ENCODE measurements around the gene MACROD2.
A peak's percentile ranks its signal among the peaks of the same experiment; 100 is the strongest.

MACROD2 gene

DNA sequence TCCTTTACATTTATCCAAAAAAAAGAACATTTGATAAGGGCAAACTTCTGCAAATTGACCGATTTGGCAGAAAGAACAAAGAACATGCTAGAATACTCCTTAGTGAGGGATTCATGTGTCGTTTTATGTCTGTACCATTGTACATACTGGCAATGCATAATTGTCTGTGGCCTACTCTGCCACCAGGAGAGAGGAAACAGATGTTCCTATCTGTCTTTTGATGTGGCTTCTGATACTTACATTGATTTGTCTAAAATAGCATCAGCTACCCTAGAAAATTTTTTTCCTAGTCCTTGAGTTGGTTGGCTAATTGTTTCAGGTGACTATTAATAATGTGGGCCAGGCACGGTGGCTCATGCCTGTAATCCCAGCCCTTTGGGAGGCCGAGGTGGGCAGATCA lies 1923.8 kb downstream of the MACROD2 start:
- no peak for DNase-seq

GRCh38 chr20:15921930-15922329 lies 1926.6 kb downstream of the MACROD2 start:
- DNase-seq = no peak

DNA sequence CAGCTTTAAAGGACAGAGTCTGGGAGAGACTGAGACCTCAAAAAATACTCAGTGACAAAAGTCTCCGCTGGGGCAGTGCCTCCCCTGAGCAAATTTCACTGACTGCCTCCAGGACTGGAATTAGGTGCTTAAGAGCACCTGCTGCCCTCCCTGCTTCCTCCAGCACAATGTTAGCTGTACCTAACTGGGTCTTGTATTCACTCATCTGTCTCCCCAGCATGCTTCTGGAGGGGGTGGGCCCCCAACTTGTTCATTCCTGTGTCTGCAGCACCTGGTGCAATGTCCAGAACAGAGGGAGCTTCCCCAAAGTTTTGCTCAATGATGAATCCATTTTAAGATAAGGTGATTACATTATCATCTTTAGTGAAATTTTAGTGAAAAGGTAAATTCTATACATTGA lies 1927.2 kb downstream of the MACROD2 start:
- DNase-seq = no peak

DNA sequence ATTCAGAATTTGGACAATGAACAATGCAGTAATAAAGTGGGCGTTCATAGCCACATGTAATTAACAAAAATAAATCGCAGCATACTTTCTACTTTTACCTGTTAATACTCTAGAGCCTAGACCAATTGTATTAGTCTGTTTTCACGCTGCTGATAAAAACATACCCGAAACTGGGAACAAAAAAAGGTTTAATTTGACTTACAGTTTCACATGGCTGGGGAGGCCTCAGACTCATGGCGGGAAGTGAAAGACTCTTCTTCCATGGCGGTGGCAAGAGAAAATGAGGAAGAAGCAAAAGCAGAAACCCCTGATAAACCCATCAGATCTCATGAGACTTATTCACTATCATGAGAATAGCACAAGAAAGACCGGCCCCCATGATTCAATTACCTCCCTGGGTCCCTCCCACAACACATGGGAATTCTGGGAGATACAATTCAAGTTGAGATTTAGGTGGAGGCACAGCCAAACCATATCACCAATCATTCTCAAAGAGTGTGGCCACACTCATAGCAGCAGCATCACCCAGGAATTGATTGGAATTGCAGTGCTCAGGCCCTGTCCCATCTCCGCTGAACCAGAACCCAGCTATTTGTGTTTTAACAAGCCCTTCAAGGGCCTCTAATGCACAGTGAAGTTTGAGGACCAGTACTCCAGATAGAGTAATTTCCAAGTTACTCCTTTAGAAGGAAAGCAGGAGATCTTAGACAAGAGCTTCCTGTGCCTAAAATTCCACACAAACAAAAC lies 1927.9 kb downstream of the MACROD2 start:
- DNase-seq = no peak

DNA sequence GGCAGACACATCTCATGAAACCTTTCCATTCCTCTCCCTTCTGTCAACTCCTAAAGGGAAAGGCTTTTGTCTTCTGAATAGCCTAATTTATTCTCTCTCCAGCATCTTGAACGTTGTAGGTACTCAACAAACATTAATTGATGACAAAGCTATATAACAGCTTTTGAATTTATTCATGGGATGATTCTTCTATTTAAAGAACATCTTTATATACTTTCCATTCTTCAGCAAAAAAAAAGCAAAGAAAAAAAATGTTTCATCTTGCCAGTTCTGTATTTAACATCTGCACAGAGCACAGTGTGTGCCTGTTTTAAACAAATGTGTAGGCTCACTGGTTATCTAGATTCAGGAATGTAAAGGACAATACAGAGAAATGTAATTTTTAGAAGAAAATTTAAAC lies 1929.2 kb downstream of the MACROD2 start:
- no peak for DNase-seq

DNA sequence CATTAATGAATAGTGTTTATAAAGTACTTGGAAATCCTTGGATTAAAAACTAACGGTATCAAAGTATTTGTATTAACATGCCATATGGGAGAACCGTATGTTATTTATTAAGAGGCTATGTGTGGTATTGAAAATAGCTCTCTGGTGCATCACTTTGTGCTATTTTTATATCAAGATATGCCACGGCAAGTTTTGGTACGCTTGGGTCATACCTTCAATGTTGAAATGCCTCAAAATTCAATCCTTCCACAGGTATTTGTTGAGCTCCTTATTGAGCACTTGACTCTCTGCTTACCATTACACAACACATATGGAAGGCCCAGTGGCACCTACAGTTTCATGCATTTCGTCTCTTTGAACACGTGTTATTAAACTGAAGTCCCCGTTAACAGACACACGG lies 1930.1 kb downstream of the MACROD2 start:
- peak; percentile 11 for DNase-seq

- DNase-seq = no peak
Observed at GRCh38 chr20:15927893-15928650, 1932.8 kb downstream of the MACROD2 start.

GRCh38 chr20:15928946-15929345 lies 1933.6 kb downstream of the MACROD2 start:
- DNase-seq = no peak

DNA sequence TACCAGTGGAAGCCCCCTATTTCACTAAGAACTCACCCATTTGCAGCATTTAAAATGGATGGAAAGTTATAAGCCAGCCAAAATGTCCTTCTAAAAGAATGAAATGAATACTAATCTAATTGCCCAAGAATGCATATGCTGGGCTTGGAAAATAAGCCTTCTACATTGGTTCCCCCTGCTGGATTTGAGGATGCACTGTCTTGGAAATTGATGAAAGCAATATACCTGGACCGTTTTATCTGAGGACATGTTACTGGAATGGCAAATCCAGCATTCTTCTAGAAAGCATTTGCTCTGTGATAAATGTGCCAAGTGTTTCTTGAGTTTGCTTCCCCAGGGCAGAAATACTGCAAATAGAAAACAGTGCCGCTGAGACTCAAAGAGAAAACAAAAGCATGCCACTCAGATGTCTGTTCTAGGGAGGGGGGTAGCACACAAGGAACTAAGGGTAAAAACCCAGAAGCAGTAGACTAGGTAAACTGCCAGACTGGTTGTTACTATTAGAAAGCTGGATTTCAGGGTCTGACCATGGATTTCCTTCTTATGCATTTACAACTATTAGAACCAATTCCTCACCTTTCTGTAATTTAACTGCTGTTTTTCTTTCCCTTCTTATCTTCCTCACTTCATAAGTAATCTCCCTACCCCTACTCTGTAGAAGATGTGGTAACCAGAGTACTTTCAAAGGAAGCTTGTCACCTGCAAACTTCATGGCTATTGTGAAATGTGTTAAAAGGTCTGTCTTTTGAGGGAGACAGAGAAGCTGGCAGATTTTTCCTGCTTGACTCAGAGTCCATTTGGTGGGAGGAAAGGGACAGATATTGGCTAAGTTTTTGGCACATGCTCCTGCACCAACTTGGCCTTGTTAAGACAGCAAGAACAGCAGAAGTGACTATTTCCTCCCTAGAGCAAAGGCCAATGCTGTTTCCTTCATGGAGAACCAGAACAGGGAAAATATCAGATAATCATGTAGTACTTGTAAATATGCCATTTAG lies 1935.3 kb downstream of the MACROD2 start:
- DNase-seq = no peak

GRCh38 chr20:15931897-15932296 lies 1936.6 kb downstream of the MACROD2 start:
- DNase-seq = no peak

GRCh38 chr20:15937179-15937578 lies 1941.9 kb downstream of the MACROD2 start:
- DNase-seq = no peak

- DNase-seq = no peak
Observed at GRCh38 chr20:15938847-15939246, 1943.5 kb downstream of the MACROD2 start.

GRCh38 chr20:15940127-15940526 lies 1944.8 kb downstream of the MACROD2 start:
- no peak for DNase-seq

- DNase-seq = peak; percentile 71
Observed at GRCh38 chr20:15942130-15942529, 1946.8 kb downstream of the MACROD2 start.

DNA sequence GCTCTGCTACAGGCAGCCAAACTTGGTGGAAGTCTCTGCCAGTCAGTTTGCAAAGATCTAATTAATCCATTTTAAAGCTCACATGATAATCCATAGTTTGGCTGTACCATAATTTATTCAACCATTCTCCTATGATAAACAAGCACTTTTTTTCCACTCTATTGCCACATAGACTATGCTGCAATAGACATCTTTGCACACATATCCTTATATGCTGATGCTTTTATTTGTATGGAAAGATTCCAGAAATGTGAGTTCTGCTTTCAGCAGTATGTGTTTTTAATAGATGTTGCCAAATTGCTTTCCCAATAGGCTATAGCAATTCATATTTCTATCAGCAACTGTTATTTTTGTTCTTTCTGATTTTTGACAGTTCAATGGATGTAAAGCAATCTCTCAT lies 1950.0 kb downstream of the MACROD2 start:
- no peak for DNase-seq

DNA sequence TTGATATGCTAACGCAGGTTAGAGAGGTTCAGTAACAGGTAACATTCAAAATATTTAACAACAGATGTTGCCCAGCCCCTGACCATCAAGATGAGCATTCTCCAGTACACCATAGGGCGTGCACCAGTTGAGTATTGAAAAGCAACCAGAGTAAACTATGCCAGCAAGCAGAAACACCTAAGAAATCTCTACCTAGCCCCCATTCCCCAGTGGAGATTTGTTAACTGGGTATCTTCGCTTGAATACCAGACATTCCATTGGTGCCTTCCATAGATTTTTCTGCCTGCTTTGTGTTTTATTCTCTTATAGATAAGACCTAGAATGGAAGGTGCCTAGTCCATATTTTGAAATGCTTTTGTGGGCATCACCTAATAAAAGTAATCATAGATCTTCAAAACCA lies 1954.1 kb downstream of the MACROD2 start:
- no peak for DNase-seq

DNA sequence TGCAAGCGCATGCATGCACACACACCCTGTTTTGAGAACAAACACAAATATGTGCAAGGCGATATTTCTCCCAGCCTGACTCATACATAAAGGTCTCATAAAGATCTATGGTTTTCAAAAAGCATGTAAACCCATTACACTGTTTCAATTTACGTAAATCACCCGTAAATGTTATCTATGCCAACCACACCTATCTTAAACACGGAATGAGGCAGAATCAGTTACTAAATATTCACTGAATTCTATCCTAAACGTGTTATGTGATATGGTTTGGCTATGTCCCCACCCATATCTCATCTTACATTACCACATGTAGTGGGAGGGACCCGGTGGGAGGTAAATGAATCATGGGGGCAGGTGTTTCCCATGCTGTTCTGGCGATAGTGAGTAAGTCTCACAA lies 1956.3 kb downstream of the MACROD2 start:
- no peak for DNase-seq

- no peak for DNase-seq
Observed at GRCh38 chr20:15958142-15958541, 1962.8 kb downstream of the MACROD2 start.

GRCh38 chr20:15965165-15965564 lies 1969.8 kb downstream of the MACROD2 start:
- DNase-seq = no peak

- no peak for DNase-seq
Observed at GRCh38 chr20:15967334-15967733, 1972.0 kb downstream of the MACROD2 start.

DNA sequence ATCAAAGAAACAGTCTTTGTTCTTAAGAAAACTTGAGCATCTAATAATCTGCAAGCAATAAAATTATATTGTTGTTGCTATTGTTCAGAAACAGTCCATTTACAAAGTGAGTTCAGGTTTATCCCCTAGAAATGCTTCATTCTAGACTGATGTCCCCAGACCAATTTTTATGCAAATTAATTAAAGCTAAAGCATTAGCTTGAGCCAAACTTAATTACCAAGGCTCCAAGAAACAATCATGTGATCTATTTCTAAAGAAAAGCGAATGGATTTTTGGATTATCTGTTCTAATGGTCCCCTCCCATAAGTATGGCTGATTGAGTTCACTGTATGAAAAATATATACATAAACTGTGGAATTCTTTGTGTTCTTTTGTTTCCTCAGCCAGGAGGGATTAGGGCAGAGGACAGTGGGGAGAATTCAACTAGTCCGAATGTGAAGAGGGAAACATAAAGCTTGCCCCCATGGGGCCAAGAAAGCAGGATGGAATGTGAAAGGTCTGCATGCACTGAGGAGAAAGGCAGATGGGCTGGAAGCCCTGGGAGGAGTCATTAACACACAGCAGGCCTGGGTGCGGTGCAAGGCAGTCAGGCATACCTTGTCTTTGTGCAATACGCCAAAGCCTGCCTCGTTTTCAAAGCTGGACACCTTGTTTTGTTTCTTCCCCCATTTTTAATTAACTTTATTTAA lies 1980.9 kb downstream of the MACROD2 start:
- DNase-seq = peak; percentile 38

DNA sequence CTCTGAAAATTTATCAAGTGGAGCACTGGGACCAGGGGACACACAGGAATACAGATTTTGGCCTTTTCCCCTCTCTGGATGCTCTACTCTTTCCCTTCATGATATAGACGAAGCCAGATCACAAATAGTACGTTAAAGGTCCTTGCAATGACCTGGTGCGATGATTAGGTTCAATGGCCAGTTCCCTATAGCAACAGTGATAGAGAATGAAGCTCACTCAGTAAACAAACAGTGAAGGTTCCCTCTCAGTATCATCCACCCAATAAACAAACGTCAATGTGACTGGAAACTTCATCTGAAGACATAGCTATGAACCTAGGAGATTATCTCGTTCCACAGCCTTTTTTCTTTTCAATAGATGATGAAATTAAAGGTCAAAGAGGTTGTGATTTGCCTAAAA lies 1981.7 kb downstream of the MACROD2 start:
- DNase-seq = no peak

GRCh38 chr20:15977758-15978157 lies 1982.4 kb downstream of the MACROD2 start:
- no peak for DNase-seq
